HG03108 (cell line): Measurements from ENCODE around the gene C2CD4D.
"Not testable (repeated sequence)": the region's sequence is repeated elsewhere in the genome, so short reads cannot be mapped to it uniquely, and the experiment has no call there.

Experiments
- ATAC-seq: cut with Tn5 transposase; IDR thresholded peaks from one replicate; pipeline ENCODE4 v1.9.1; 2021; ENCODE audit warnings: moderate library complexity; ENCODE audit not compliant: unreplicated experiment

Gene C2CD4D

GRCh38 chr1:151839457-151840403 lies at the start of gene C2CD4D:
TSS of gene C2CD4D (minus strand) at chr1:151839820. CDS start at chr1:151838989, 831 bp downstream.
- ATAC-seq: no peak

DNA sequence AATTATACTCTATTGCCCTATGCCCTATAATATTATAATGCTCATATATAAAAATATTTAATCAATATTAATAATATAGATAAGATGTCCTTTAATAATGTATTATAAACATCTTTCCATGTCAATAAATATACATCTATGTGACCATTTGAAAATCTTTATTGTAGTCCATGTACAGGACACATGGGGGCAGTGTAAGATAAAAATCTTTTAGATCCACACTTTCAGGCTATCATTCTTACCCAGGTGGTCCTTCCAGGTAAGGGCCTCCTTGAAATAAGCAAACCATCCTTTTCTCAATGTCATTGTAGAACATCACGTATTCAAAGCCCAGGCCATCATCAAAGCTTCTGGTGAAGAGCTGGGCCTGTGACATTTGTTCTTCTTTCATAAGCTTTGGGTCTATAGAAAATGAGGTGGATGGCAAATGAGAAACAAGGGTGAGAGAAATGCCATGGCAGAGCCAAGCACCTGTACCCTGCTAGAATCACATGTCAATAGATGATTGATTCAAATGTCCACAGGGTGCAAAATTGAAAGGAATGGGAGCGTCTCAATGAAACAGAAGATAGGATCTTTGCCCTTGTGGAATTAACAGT lies 49.5 kb upstream of the C2CD4D start:
- ATAC-seq: no peak

DNA sequence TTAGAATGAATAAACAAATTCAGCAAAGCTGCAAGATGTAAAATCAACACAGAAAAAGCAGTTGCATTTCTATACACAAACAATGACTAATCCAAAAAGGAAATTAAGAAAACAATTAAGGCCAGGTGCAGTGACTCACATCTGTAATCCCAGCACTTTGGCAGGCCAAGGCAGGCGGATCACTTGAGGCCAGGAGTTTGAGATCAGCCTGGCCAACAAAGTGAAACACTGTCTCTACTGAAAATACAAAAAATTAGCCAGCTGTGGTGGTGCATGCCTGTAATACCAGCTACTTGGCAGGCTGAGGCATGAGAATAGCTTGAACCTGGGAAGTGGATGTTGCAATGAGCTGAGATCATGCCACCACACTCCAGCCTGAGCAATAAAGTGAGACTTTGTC lies 47.4 kb upstream of the C2CD4D start:
- no peak for ATAC-seq

DNA sequence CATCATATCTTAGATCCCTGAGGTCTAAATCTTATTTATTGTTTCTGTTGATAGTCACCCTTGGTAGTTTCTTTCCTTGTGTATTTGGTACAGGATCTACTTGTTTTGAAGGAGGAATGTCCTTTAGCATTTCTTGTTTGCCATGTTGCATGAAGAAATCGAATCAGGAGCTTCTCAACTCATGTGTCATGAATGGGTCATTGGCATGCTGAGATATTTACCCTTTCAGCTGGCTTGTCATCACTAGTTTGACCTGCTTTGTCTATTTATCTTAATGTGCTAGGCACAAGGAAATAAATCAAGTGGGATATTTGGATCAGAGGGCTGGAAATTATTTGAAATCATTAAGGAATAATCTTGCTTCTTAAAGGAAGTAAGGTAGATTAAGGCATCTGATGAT lies 45.9 kb upstream of the C2CD4D start:
- ATAC-seq: no peak

DNA sequence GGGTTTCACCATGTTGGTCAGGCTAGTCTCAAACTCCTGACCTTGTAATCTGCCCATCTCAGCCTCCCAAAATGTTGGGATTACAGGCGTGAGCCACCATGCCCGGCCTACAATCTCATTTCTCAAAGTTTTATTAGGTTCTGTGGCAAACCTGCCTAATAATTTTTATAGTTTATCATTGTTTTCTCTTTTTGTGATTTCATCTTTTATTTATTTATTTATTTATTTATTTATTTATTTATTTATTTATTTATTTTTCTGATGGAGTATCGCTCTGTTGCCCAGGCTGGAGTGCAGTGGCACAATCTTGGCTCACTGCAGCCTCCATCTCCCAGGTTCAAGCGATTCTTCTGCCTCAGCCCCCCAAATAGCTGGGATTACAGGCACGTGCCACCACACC lies 45.3 kb upstream of the C2CD4D start:
- not testable (repeated sequence) for ATAC-seq

DNA sequence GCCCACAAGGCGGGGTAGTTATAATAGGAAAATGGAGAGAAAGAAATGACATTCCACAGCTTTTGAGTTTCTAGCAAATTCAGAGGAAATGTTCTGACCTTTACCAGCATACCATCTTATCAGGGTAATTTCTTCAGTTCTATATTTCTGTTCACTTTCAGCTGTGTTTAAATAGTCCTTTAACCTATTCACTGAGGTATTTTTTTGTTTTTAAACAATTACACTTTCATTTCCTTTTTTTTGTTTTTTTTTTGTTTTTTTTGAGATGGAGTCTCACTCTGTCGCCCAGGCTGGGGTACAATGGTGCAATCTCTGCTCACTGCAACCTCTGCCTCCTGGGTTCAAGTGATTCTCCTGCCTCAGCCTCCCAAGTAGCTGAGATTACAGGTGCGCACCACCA lies 44.8 kb upstream of the C2CD4D start:
- ATAC-seq: not testable (repeated sequence)

DNA sequence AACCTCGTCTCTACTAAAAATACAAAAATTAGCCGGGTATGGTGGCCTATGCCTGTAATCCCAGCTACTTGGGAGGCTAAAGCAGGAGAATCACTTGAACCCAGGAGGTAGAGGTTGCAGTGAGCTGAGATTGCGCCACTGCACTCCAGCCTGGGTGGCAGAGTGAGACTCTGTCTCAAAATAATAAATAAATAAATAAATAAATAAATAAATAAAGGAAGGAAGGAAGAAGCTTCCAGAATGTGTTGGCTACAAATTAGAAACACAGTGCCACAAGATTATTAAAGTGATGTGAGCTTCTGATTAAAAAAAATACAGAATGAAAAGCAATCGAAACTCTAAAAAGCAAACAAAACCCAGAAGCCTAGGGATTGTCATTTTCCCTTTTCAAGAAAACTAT lies 44.3 kb upstream of the C2CD4D start:
- not testable (repeated sequence) for ATAC-seq

GRCh38 chr1:151882918-151883317 lies 43.3 kb upstream of the C2CD4D start:
- not testable (repeated sequence) for ATAC-seq

DNA sequence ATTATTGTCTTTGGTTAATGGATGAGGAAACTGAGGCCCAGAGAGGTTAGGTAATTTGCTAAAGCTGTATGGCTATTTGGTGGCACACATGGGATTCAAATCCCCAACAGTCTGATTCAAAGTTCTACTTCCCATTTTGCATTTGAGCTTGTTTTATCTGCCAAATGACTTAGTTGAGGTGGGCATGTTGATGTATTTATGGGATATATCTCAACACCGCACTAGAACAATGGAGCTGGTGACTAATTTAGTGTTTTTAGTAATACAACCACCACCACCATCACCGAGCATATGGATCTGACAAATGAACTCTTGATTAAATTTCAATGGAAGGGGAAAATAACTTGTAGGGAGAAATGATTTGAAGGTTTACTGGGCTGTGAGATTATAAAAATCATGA lies 42.8 kb upstream of the C2CD4D start:
- no peak for ATAC-seq

GRCh38 chr1:151881479-151881878 lies 41.9 kb upstream of the C2CD4D start:
- ATAC-seq: no peak

DNA sequence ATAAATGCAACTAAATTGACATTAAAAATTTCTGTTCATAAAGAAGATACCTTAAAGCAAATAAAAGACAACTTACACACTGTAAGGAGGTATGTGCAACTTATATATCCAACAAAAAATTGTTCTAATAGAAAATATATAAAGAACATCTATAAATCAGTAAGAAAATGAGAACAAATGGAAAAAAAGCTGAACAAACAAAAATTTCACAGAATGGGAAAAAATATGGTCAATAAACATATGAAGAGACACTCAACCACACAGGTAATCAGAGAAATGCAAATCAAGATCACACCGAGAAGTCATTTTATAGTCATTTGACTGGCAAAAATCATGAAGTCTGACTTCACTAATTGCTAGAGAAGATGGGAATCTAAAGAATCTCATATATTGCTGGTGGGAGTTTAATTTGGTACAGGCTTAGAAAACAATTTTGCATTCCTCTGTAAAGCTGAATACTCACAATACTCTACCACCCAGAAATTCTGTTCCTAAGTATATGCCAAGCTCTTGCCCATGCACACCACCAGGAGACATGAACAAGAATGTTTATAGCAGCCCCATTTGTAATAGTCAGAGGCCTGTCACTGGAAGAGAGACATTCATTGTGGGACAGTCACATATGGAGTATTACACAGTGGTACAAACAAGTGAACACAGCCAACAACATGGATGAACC lies 35.9 kb upstream of the C2CD4D start:
- ATAC-seq: no peak

- ATAC-seq: not testable (repeated sequence)
Measured at GRCh38 chr1:151872776-151873175, 33.2 kb upstream of the C2CD4D start.

GRCh38 chr1:151871284-151872030 lies 31.8 kb upstream of the C2CD4D start:
- ATAC-seq: no peak

GRCh38 chr1:151868486-151868885 lies 28.9 kb upstream of the C2CD4D start:
- no peak for ATAC-seq

DNA sequence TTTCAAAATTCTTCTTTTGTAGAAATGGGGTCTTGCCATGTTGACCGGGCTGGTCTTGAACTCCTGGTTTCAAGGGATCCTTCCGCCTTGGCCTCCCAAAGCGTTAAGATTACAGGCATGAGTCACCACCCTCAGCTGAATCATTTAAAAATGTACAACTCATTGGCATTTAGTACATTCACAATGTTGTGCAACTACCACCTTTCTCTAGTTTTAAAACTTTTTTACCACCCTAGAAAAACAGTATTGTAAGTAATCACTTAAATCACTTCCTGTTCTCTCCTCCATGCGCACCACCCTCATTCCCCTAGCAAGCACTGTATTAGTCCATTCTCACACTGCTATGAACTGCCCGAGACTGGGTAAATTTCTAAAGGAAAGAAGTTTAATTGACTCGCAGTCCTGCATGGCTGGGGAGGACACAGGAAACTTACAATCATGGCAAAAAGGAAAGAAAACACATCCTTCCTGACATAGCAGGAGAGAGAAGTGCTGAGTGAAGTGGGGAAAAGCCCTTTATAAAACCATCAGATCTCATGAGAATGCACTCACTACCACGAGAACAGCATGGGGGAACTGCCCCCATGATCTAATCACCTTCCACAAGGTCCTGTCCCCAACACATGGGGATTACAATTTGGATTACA lies 28.3 kb upstream of the C2CD4D start:
- no peak for ATAC-seq

GRCh38 chr1:151867321-151867720 lies 27.7 kb upstream of the C2CD4D start:
- no peak for ATAC-seq

DNA sequence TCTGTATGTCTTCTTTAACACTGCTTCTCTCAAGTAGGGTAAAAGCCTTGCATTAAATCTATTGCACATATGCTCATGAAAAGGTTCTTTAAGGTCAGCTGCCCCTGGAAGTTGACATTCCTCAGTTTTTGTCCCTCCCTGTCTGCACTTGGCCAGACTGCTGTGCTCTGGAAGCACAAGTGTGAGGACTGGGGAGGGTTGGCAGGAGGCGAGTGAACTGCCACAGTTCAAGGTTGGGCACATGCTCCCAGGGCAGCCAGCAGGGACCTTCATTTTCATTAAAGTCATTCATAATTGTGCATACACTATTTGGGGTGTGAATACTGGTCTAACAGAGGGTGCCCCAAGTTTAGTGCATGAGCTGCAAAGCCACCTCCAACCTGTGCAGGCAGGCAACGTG lies 24.8 kb upstream of the C2CD4D start:
- ATAC-seq: no peak

DNA sequence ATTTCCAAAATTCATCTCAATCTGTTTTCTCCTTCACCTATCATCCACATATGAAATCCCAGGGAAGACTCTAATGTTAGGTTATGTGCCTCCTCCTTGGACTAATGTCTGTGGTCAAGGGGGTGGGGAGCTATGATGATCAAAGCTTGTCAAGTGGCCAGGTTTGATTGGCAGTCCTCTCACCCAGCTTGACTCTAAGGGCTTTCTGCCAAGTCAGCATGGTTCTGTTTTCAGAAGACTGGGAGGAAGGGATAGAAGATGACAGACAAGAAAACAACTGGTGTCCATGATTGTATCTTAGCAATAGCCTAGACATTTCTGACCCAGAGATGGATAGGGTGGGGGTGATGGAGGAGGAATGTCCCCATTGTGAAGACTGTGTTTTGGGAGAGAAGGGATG lies 23.0 kb upstream of the C2CD4D start:
- no peak for ATAC-seq

DNA sequence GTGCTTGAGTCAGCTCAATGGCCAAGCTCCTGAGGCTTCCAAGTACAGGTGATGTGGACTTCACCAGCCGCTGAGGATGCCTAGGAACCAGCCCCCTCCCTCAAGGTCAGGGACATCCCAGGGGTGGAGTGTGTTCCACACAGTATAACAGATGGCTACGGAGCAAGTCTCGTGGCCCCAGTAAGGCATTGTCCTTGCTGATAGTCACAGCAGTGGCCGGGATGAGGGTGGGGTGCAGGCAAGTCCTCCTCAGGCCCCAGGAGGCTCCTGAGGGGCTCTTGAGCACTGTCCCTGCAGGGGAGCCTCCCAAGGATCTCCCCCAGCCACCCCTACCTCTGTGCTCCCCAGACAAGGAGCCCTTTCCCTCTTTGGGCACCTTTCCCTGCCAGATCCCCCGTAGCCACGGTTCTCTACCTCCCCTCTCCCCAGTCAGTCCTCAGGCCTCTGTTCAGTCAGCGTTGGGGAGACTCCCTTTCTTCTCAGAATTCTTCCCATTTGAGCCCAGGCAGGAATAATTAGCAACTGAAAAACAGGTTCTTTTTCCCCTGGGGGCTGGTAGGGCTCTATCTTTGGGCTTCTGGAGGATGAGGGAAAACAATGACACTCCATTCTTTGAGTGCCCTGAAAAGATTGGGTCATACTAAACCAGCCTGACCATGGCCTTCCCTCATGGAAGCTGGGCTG lies 21.0 kb upstream of the C2CD4D start:
- no peak for ATAC-seq

- no peak for ATAC-seq
Measured at GRCh38 chr1:151859891-151860293, 20.3 kb upstream of the C2CD4D start.
